OCI-LY3 (cell line): ENCODE results near the gene BCL11B.

Experiments
- H2AFZ ChIP-seq: fragments of 200-600, 300-600 bp; shearing (Covaris generic); 2 replicates; pipeline ENCODE4 v1.6.0; 2014; ENCODE audit warnings: antibody characterized with exemption, low read depth, low read length
- H3K27ac ChIP-seq: fragments of 200-600, 300-600 bp; sonication (generic); 2 replicates; pipeline ENCODE4 v1.5.1; 2014; ENCODE audit warnings: mild to moderate bottlenecking, low read length, moderate library complexity, mixed read lengths
- H3K27me3 ChIP-seq: fragments of 200-600, 300-600 bp; sonication (generic); 2 replicates; pipeline ENCODE4 v1.6.1; 2014; ENCODE audit warnings: low read depth, low read length, mixed read lengths
- H3K36me3 ChIP-seq: fragments of 200-600, 300-600 bp; sonication (generic); replicated peaks from 2 replicates; pipeline ENCODE3; 2014; ENCODE audit warnings: low read depth, low read length, mixed read lengths
- H3K4me1 ChIP-seq: fragments of 300-600, 200-600 bp; sonication (generic); 2 replicates; pipeline ENCODE4 v1.6.1; 2014; ENCODE audit warnings: low read length, mixed read lengths
- H3K4me2 ChIP-seq: fragments of 200-600, 300-600 bp; sonication (generic); 2 replicates; pipeline ENCODE4 v1.6.1; 2014; ENCODE audit warnings: low read length, mixed read lengths
- H3K4me3 ChIP-seq: fragments of 300-600, 200-600 bp; sonication (generic); 2 replicates; pipeline ENCODE4 v1.5.1; 2014; ENCODE audit warnings: antibody characterized with exemption, mild to moderate bottlenecking, low read length, moderate library complexity
- H3K79me2 ChIP-seq: fragments of 300-600, 200-600 bp; shearing (Covaris generic); 2 replicates; pipeline ENCODE4 v1.6.1; 2014; ENCODE audit warnings: mild to moderate bottlenecking, low read length, mixed read lengths
- H3K9ac ChIP-seq: fragments of 300-600, 200-600 bp; shearing (Covaris generic); 2 replicates; pipeline ENCODE4 v1.6.0; 2014; ENCODE audit warnings: mild to moderate bottlenecking, low read length, moderate library complexity
- H3K9me3 ChIP-seq: fragments of 200-600, 300-600 bp; shearing (Covaris generic); 2 replicates; pipeline ENCODE4 v1.6.1; 2014; ENCODE audit warnings: low read length, mixed read lengths; ENCODE audit not compliant: insufficient read depth
- H4K20me1 ChIP-seq: fragments of 200-600, 300-600 bp; sonication (generic); 2 replicates; pipeline ENCODE4 v1.6.1; 2016; ENCODE audit warnings: low read length, mixed read lengths; ENCODE audit not compliant: insufficient read depth
- CTCF ChIP-seq: fragments of 200-600, 300-600 bp; sonication (generic); IDR thresholded peaks from 2 replicates; pipeline ENCODE4 v1.5.1; 2014; ENCODE audit warnings: antibody characterized with exemption, low read length, low read depth
- EZH2phosphoT487 ChIP-seq: fragments of 200-600 bp; shearing (Covaris generic); IDR thresholded peaks from 2 replicates; pipeline ENCODE4 v1.6.1; 2018; ENCODE audit warnings: antibody characterized with exemption, mixed run types, low read depth

Gene BCL11B

DNA sequence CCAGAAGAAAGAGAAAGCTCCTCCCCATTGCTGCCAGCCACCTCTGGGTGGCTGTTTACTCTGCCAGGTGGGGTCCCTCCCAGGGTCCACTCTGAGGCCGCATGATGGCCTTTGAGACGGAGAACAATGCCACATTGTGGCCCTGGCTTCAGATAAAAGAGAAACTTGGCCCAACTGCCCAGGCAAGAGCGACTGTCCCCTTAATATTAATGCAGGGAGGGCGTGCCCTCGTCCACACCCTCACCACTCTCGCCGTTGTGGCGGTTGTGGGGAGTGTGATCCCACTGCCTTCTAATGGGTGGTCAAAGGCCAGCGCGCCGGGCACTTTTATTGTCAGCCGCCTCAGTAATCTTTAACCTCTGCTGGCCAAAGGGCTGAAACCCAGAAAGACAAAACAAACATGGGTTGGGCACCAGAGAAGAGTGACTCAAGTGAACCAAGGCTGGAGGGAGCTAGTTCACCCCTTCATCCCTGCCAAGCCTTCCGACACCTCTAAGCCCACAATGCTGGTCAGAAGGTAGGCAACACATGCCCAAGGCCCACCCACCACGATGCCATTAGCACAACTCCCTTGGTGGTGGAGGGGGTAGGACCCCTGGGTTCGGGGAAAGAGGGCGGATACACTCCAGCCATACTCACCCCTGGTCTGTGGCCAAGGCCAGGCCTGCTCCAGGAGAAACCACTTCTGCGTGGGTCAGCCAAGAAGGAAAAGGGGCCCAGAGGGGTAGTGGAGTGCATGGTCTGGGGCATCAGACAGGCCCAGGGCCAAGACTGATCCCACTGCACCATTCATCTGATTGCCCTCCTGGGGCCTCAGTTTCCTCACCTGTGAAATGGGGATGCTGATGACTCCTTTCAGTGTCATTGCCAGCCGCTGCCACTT, 44.5 kb upstream of the BCL11B start:
- no peaks in the 10 kb centered on the region for H4K20me1 ChIP-seq
- 0 out of 2 replicates have a peak, but pooled peaks cover 3% of the 10 kb centered on the region for H3K9me3 ChIP-seq
- peaks cover 8% of the 10 kb centered on the region; the same call in 1 of the 2 replicates for H3K27me3 ChIP-seq
- no peak for TF ChIP-seq CTCF
- no peak overlapping the region for H2AFZ ChIP-seq
- no peaks in the 10 kb centered on the region for H3K79me2 ChIP-seq
- H3K9ac ChIP-seq, result no peak overlapping the region
- H3K4me1 ChIP-seq, result peaks cover 6% of the 10 kb centered on the region; the same call in 1 of the 2 replicates
- no peaks in the 10 kb centered on the region for H3K36me3 ChIP-seq
- no peak overlapping the region for H3K4me3 ChIP-seq
- H3K27ac ChIP-seq, result no peak overlapping the region
- no peak overlapping the region for H3K4me2 ChIP-seq

GRCh38 chr14:99315197-99315596, 43.2 kb upstream of the BCL11B start:
- H4K20me1 ChIP-seq, result no peaks in the 10 kb centered on the region
- no peak overlapping the region for H3K4me3 ChIP-seq
- TF ChIP-seq EZH2phosphoT487, result no peak
- no peak for TF ChIP-seq CTCF
- no peaks in the 10 kb centered on the region for H3K36me3 ChIP-seq
- no peak overlapping the region for H2AFZ ChIP-seq
- H3K79me2 ChIP-seq, result no peaks in the 10 kb centered on the region
- peaks cover 8% of the 10 kb centered on the region; the same call in 1 of the 2 replicates for H3K27me3 ChIP-seq
- H3K9me3 ChIP-seq, result 0 out of 2 replicates have a peak, but pooled peaks cover 3% of the 10 kb centered on the region
- peaks cover 6% of the 10 kb centered on the region; the same call in 1 of the 2 replicates for H3K4me1 ChIP-seq
- no peak overlapping the region for H3K9ac ChIP-seq
- no peak overlapping the region for H3K4me2 ChIP-seq
- no peak overlapping the region for H3K27ac ChIP-seq

GRCh38 chr14:99314623-99315022, 42.6 kb upstream of the BCL11B start:
- Histone ChIP-seq H3K9ac (no peak overlapping the region), H4K20me1 (no peaks in the 10 kb centered on the region), H3K27ac (no peak overlapping the region), H3K4me1 (no peaks in the 10 kb centered on the region; the same call in 1 of the 2 replicates), H3K27me3 (peaks cover 8% of the 10 kb centered on the region; the same call in 1 of the 2 replicates), H2AFZ (no peak overlapping the region), H3K79me2 (no peaks in the 10 kb centered on the region), H3K4me2 (no peak overlapping the region), H3K36me3 (no peaks in the 10 kb centered on the region), H3K4me3 (no peak overlapping the region), H3K9me3 (0 out of 2 replicates have a peak, but pooled peaks cover 3% of the 10 kb centered on the region)
- TF ChIP-seq CTCF (no peak), EZH2phosphoT487 (no peak)

DNA sequence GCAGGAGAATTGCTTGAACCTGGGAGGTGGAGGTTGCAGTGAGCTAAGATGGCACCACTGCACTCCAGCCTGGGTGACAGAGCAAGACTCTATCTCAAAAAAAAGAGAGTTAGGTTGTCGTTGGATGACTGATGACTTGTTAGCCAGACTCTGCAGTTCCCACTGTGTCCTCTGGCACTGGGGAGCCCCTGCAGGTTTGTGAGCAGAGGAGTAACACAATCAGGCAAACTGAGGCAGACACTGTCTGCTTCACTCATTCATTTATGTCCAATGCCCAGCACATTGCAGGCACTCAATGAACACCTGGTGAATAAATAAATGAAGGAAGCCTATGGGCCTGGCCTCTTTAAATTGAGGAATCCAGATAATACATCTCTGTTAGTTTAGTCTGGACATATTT, 41.2 kb upstream of the BCL11B start:
- no peak overlapping the region for H3K4me2 ChIP-seq
- H3K79me2 ChIP-seq, result no peaks in the 10 kb centered on the region
- no peak overlapping the region for H3K27ac ChIP-seq
- H4K20me1 ChIP-seq, result no peaks in the 10 kb centered on the region
- no peak overlapping the region for H3K4me3 ChIP-seq
- H3K9me3 ChIP-seq, result 0 out of 2 replicates have a peak, but pooled peaks cover 3% of the 10 kb centered on the region
- H2AFZ ChIP-seq, result no peak overlapping the region
- no peak for TF ChIP-seq EZH2phosphoT487
- TF ChIP-seq CTCF, result no peak
- no peaks in the 10 kb centered on the region for H3K36me3 ChIP-seq
- no peaks in the 10 kb centered on the region for H3K4me1 ChIP-seq
- peaks cover 8% of the 10 kb centered on the region; the same call in 1 of the 2 replicates for H3K27me3 ChIP-seq
- H3K9ac ChIP-seq, result no peak overlapping the region
